CMK (cell line): ENCODE measurements around the gene FDXR.

Source experiments
- DNase-seq: peaks from one replicate; pipeline ENCODE4 v3.0.0-alpha.2; 2010; ENCODE audit warnings: low read depth

Gene FDXR

GRCh38 chr17:74898376-74898946, 25.7 kb upstream of the FDXR start:
- no peak for DNase-seq

- no peak for DNase-seq
Observed at GRCh38 chr17:74893936-74894671, 21.3 kb upstream of the FDXR start.

- DNase-seq: no peak
Observed at GRCh38 chr17:74892974-74893911, 20.4 kb upstream of the FDXR start, which contains the start of gene FADS6. Gene FADS6 (minus strand): TSS chr17:74893633. CDS start chr17:74893595, 38 bp downstream.

GRCh38 chr17:74892013-74892841, 19.4 kb upstream of the FDXR start:
- DNase-seq: no peak

GRCh38 chr17:74890554-74890953, 17.8 kb upstream of the FDXR start:
- DNase-seq: no peak

GRCh38 chr17:74888469-74888868, 15.7 kb upstream of the FDXR start:
- DNase-seq: no peak

GRCh38 chr17:74883241-74883745, 10.5 kb upstream of the FDXR start:
- no peak for DNase-seq

- no peak for DNase-seq
Observed at GRCh38 chr17:74882517-74883240, 9.9 kb upstream of the FDXR start.

- DNase-seq: no peak
Observed at GRCh38 chr17:74881073-74881472, 8.3 kb upstream of the FDXR start.

GRCh38 chr17:74879308-74879707, 6.5 kb upstream of the FDXR start:
- DNase-seq: no peak

GRCh38 chr17:74878658-74879057, 5.9 kb upstream of the FDXR start:
- no peak for DNase-seq

- DNase-seq: no peak
Observed at GRCh38 chr17:74877592-74878548, 5.1 kb upstream of the FDXR start.

- no peak for DNase-seq
Observed at GRCh38 chr17:74875977-74876593, 3.3 kb upstream of the FDXR start.

- DNase-seq: no peak
Observed at GRCh38 chr17:74875155-74875976, 2.6 kb upstream of the FDXR start.

GRCh38 chr17:74874615-74875037, 1.8 kb upstream of the FDXR start:
- no peak for DNase-seq

- DNase-seq: no peak
Observed at GRCh38 chr17:74873874-74874614, 1.2 kb upstream of the FDXR start.

- DNase-seq: peak; percentile 99
Observed at GRCh38 chr17:74873037-74873873, 461 bp upstream of the FDXR start.
